GM18858 (cell line): Measurements from ENCODE around the gene TCF7L1.

Source experiments
- ATAC-seq: cut with Tn5 transposase; IDR thresholded peaks from one replicate; pipeline ENCODE4 v1.9.1; 2021; ENCODE audit not compliant: unreplicated experiment

The TCF7L1 gene

DNA sequence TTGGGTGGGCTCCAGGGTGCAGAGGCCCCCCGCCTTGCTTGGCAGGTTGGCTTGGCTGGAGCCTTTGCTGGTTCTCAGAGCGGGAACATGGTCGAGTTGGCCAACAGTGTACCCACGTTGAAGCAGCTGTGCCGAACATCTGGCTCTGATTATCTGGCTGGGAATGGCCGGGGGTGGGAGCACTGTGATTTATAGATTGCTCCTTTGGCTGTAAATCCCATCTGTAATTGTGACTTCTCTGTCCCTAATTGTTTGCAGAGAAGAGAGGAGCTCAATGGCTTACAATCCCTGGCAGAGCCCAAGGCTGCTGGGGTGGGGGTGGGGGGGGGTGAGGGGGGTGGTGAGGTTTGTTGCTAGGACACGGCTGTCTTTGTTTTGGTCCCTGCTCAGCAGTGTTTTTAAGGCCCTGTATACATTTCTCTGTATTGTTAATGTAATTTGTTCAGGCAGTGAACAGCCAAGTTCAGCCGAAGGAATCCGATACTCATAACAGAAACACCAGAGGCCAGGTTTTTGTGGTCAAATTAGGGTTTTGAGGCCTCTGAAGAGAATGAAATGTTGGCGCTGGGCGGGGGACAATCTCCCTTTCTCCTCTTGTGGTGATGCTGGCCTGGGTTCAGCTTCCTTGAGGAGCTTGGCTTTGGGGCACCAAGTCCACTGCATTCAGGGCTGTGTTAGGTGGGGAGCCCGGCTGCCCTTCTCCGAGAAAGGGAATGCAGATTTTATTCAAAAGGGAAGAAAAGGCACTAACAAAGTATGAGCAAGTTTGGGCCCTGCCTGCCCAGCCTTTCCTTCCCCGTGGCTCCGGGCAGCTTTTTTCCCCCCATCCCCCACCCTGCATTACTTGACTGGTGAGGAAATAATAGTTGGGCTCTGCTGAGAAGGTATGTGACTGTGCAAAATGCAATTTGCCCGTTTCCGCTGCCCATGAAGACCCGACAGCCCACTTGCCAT is 82.5 kb downstream of the TCF7L1 start:
- ATAC-seq: no peak

DNA sequence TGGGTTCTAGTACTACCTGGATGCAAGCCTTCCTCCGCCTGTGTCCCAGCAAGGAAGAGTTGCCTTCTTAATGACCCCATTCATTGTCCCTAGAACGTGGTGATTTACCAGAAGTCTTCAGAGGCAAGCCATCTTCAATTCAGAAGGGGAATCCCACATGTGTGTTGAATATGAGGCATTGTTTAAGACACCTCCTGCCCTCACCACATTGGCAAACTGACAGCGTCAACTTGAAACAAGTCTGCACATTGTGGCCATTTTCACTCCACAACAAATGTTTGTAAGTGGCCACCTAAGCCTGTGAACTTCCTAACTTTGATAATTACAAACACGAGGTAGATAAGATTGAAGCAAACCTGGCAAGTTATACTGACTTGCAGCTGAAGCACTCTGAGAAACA is 83.7 kb downstream of the TCF7L1 start:
- no peak for ATAC-seq

DNA sequence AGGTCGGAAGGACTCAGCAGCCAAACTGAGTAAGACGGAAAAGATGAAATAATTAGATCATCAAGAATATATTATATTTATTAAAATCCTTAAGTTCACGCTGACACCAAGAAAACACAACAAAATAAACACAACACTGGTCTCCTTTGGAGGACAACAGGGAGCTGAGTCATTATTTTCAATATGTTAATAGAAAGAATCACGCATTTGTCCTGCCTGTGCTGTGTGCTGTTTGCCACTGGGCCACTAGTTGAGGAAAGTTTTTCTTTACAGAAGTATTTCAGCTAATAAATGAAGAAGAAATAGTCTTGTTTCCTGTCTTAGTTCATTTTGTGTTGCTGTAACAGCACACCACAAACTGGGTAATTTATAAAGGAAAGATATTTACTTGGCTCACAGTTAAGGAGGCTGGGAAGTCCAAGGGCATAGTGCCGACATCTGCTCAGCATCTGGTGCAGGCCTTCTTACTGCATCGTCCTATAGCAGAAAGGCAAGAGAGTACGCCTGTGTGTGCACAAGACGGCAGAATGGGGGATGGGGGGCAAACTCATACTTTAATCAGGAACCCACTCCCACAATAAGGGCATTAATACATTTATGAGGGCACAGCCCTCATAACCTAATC is 88.0 kb downstream of the TCF7L1 start:
- no peak for ATAC-seq

DNA sequence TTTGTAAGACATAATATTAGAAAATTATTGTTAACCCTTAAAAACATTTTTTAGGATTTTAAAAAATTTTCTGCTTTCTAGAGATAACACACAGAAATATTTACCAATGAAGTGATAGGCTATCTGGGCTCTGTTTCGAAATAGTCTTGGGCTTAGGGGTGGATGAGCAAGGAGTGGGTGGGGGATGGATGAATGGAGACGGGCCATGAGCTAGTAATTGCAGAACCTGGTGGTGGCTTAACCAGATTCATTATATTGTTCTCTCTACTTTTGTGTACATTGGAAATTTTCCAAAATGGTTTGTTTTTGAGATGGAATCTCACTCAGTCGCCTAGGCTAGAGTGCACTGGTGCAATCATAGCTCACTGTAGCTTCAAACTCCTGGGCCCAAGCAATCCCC is 89.6 kb downstream of the TCF7L1 start:
- ATAC-seq: no peak

DNA sequence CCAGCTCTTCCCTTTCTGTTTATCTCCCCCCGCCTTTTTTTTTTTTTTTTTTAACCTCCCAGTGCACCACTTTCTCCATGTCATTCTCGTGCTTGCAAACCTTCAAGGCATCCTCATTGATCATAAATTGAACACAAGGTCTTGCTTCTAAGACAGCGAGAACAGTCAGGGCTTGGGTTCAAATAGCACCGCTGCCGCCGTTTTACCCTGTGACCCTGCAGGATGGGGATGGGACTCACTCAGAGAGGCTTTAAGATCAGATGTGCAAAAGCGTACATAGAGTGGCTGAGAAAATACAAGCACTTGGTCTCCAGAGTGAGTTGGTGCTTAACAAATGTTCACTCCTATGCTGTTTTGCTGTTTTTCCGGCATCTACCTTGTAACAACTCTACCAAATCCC is 93.6 kb downstream of the TCF7L1 start:
- no peak for ATAC-seq

DNA sequence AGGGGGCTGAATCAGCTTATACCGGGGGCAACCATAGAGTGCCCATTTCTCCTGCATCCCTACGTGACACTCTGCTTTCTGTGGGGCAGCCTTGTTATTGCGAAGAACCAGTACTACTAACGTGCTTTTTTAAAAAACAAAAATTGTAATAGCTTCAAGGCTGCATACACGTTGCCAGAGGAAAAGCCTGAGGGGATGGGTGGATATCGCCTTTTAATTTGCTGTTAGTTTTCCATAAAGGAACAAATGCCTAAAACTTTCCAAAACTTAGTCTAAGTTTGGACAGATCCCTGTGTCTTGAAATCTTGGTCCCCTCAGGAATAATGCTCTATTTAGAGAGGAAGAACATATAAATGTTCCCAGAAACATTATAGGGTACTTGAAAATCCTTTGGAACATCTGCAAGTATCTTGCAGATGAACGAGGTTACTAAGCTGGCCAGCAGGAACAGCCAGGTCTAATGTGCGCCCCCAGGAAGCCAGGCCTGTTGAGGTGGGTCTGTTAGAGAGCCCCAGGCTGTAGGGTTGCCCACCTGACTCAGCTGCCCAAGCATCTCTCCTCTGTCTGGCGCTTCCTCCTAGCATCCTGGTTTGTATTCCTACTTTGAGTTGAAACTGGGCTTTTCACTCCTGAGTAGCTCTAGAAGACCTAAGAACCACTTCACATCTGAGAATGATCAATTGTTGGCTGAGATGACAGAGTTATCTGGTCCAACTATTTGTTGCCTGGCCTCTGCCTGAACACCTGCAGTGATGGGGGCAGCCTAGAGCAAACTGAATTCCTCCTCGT is 97.7 kb downstream of the TCF7L1 start:
- ATAC-seq: no peak

DNA sequence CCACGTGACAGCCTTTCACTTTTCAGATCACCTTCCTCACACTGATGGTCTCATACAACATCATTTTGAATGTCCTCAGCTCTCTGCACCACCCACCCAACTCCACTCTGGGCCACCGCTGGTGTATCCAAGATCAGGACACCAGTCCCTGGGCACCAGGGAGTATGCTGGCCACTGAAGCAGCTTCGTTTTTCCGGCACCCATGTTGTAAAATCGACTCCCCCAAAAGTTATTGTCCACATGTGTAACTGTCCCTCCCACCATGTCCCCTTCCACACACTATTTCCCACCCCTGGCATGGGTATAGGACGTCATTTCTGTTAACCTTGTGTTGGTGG is 98.2 kb downstream of the TCF7L1 start:
- ATAC-seq: no peak

DNA sequence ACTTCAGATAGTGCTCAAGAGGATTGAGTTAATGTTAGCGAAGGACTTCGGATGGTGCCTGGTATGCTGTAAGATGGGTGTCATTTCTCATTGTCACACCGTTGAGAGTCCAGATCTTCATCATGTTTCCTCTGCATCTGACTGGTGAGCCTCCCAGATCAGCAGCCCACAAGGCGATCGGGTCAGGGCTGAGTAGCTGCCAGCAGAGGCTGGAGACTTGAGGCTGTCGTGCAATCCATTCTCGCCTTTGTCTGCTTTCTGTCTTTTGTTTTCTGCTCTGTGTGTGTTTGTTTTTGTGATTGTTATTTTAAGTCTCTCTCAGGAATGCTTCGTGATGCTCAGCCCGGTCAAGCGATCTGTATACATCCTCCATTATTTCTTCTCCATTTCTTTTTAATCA is 98.8 kb downstream of the TCF7L1 start:
- no peak for ATAC-seq

DNA sequence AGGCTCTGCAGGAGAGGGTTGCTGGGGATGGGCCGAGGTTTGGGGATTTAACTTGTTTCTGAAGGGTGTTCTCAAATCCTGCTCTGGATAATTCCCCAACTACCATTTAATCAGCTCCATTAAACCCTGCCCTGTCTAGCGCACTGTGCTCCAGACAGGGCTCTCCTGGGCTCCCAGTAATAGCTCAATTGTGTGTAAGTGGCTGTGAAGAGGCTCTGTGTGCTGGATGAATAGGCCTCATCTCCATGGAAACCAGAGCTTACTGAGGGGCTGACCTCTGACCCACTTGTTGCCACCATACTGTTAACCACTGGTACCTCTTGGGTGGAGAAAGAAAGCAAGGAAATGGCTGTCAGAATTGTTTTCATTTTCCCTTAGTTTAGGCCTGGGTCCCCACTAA is 101.7 kb downstream of the TCF7L1 start:
- ATAC-seq: no peak

DNA sequence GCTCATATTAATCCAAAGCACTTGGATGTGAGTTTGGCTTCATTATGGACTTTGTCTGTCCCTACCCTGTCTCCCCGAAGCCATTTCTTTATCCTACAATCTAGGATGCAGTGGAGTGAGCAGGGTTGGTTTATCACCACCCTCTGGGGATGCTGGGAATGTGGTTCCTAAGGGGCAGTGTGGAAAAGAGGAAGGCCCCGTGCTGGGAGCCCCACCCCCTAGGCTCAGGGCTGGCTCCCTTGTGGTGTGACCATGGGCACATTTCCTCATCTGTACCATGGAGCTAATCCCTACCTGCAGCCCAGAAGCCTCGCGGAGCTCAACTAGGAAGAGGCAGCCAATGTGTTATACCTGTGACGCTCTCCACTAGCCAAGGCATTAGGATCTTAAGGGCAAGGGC is 102.1 kb downstream of the TCF7L1 start:
- ATAC-seq: no peak

DNA sequence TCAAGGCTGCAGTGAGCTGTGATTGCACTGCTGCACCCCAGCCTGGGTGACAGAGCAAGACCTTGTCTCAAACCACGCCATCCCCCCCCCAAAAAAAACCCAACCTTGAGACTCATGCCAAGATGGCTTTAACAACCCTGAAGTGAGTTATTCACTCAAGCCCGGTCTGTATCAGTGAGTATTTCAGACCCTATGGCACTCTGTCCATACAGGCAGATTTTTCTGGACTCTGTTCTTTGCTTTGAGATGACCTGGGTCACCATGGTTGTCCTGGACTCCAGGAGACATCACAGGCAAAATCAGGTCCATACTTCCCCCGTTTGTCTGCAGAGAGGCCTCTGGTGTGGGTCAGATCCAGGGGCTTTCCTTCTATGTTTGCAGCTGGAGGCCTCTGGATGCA is 102.9 kb downstream of the TCF7L1 start:
- ATAC-seq: no peak

DNA sequence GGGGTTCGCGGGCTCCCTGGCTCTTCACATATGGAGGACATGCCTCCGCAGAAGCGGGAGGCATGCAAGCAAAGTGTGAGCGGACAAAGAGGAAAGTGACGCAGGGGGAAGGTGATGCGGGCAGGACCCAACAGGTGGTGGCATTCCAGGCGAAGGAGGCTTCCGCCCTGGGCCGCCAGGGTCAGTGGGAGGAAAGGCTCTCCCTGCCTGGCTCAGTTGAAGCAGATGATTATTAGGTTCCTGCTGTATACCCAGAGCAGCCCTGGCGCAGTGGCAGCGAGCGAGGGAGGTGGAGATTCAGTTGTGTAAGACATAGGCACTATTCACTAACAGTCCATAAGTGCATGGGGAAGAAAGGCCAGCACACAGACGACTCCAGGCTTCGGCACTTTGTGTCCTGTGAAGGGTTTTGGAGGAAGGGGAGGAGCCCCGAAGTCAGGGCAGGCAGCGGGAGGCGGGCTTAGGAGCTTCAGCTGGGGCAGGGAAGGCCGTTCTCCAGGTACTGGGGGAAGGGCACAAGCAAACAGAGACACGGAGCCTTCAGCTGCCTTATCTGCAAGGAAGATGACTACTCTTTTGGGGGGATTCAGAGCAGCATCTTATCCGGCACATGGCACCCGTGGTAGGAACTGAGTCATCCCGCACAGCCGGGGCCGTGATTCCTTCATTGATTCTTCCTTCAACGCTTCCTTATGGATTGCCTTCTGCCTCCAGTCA is 104.8 kb downstream of the TCF7L1 start:
- no peak for ATAC-seq

DNA sequence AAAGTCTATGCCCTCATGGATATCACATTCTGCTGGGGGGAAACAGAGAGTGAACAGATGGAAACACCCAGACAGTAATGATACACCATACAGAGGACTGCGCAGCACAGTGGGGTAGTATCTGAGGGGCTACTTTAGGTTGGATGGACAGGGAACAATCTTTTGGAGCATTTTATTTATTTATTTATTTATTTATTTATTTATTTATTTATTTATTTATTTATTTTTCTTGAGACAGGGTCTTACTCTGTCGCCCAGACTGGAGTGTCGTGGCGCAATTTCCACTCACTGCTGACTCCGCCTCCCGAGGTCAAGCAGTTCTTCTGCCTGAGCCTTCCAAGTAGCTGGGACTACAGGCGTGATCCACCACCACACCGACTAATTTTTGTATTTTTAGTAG is 105.4 kb downstream of the TCF7L1 start:
- ATAC-seq: no peak

DNA sequence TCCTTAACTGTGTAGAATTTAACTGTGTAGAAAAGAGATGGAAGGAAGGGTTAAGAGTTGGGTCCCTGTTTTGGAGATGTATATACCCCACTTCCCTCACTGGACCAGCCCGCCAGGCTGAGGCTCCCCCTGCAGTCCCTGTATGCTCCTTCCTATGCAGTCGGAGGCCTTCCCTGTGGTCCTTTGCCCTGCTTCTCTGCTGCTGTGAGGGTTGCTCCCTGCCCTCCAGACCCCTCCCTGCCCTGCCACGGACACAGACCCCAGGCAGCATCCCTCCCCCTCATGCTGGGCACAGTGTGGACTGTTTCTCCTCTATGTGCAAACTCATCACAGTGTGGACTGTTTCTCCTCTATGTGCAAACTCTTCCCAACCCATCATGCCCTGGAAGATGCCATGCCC is 105.9 kb downstream of the TCF7L1 start:
- ATAC-seq: no peak

DNA sequence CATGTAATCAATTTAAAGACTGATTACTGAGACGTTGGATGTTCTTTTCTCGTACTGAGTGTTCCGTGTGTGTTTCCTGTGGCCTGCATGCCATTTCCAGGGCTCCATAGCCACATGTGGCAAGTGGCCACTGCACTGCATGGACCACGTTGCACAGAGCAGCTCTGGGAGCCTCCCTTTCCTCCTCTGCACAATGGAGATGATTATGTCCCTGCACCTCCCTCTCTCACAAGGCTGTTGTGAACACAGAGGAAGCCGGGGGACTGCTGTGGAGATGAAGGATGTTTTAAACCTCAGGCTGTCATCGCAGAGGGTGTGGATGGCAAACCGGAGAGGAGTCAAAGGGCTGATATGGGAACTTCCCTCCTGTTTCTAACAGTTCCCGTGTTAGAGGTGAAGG is 106.9 kb downstream of the TCF7L1 start:
- no peak for ATAC-seq

DNA sequence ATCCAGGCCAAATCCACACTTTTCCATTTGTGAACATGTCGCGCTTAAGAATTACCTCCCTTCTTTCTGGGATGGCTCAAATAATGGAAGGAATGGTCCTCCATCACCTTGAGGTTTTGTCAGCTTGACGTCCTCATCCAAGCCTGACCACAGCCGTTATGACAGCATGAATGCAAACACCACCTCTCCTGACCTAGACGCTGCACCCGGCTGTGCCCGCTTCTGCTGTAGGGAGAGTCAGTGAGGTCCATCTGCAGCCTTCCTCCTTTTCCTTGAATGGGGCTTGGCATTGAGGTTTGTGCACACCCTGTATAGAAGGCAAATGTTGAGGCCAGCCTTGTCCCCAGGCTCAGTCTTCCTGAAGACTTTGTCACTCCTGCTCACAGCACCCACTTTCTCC is 109.1 kb downstream of the TCF7L1 start:
- ATAC-seq: no peak

DNA sequence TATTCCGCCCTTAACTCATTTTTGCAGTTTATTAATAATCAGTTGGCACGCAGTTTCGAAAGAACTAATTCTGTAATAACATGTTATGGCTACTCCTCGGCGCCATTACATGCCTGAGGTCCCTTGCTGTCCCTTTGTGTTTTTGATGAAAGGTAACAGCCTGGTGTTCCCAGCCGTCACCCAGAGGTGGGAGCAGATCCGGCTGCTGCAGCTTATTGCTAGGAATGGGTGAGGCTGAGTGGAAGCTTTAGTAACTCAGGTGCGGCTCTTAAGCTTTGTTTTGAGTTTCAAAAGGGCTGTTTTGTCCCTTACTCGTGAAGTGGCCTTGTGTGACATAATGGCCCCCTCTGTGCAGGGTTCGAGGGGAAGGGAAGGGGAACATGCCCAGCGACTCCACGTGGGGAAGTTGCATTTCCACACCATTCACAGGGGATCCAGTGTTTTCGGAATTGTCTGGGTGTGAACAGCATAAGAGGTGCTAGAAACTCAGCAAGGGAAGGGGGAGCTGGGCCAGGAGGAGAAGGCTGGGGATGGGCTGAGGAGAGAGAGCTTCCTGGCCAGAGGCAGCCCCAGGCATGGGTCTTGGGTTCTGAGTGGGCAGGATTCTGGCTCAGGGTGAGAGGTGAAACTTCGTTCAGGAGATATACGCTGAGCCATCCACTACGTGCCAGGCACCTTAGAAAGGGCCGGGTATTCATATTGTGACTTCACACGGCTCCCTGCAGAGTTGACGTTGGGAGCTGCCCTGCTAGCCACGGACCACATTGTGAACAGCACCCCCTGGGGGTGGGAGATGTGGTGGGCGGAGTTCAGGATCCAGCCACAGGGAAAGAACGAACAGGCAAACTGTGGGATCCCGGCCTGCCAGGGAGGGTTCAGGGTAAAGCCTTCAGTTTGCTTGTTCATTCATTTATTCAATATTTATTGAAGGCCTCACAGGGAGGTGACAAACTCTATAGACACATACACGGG is 110.2 kb downstream of the TCF7L1 start:
- ATAC-seq: no peak

DNA sequence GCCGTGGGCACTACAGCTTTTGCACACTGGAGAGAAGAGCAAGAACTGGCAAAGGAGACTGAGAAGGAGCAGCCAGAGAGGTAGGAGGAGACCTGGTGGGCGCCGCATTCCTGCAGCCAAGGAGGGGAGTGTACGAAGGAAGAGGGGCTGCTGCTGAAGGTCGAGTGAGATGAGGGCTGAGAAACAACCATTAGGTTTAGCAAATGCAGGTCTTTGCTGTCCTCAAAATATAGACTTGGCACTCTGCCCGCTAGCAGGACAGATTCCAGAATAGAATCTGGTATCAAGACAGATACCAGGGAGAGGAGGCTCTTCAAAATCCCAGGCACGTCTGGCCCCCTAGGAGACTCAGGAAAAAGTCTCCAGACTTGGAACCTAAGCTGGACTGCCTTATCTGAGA is 111.6 kb downstream of the TCF7L1 start:
- ATAC-seq: no peak

DNA sequence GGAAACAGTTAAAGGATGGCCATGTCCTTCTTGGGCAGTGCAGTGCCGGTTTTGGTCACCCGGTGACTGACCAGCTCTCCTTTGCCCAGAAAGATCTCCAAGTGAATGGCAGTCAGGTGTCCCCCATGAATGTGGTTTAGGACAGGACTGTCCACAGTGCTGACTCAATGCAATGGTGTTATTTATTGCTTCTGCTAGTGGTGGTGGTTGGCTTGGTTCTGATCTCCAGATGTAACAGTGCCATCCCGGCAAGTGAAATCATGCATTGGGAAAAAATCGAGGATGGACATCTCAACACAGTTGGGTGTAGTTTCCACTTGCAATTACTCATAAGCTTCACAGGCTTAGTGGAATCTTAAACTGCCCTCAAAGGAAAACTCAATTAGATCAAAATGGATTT is 112.7 kb downstream of the TCF7L1 start:
- ATAC-seq: no peak

DNA sequence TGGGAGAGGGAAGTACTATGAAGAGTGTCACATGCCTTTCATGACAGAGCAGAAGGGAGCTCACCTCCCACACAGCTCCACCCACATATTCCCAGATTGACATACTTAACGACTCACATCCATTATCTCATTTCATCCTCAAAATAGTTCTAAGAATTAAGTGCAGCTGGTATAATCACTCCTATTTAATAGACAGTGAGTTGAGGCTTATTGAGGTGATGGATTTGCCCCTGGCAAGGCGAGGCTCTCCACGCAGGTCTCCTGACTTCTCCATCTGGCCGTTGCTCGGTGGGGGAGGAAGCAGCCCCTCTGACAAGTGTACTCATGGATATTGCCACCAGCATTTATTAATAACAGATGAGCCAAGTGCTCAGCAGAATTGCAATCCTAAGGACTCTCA is 113.2 kb downstream of the TCF7L1 start:
- no peak for ATAC-seq
